NB4 (cell line): ENCODE measurements around the gene HS3ST4.

ENCODE experiments used
- DNase-seq: peaks from one replicate; pipeline ENCODE4 v3.0.0; 2010; ENCODE audit warnings: low read depth
- H3K4me3 ChIP-seq: one replicate; pipeline ENCODE4 v1.5.1; 2011; ENCODE audit warnings: mild to moderate bottlenecking, low read depth, low read length, moderate library complexity
- MYC ChIP-seq: IDR thresholded peaks from 2 replicates; pipeline ENCODE4 v1.6.1; 2011; ENCODE audit warnings: low read depth, low read length
- POLR2A ChIP-seq: IDR thresholded peaks from 2 replicates; pipeline ENCODE4 v1.6.1; 2011; ENCODE audit warnings: mild to moderate bottlenecking; ENCODE audit not compliant: insufficient read length; ENCODE audit errors: extremely low read depth
- TF ChIP-seq, protein P1 (sequence below): IDR thresholded peaks from 2 replicates; pipeline ENCODE4 v1.6.1; 2011; ENCODE audit warnings: low read depth, low read length
- TF ChIP-seq, protein P2 (sequence below): IDR thresholded peaks from one replicate; pipeline ENCODE4 v1.5.1; 2012; ENCODE audit warnings: low read depth, low read length

HS3ST4 gene

DNA sequence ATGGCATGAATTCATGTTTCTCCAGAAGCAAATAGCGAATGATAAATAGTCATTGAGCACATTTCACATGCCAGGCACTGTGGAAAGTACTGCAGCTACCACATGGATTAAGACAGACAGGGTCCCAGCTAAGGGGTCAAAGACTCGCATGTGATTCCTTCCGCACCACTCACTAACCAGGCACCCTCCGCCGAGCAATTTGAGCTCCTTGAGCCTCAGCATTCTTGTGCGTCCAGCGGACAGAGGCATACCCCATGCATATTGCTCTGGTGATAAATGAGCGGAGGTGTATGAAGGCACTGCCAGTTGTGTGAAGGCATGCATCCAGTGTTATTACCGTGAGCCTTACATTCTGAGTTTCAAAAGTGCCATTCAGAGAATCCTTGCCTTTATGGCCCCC lies 358.7 kb downstream of the HS3ST4 start:
- DNase-seq, result no peak
- TF ChIP-seq, protein P1, sequence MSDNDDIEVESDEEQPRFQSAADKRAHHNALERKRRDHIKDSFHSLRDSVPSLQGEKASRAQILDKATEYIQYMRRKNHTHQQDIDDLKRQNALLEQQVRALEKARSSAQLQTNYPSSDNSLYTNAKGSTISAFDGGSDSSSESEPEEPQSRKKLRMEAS, result no peak
- TF ChIP-seq, protein P2, sequence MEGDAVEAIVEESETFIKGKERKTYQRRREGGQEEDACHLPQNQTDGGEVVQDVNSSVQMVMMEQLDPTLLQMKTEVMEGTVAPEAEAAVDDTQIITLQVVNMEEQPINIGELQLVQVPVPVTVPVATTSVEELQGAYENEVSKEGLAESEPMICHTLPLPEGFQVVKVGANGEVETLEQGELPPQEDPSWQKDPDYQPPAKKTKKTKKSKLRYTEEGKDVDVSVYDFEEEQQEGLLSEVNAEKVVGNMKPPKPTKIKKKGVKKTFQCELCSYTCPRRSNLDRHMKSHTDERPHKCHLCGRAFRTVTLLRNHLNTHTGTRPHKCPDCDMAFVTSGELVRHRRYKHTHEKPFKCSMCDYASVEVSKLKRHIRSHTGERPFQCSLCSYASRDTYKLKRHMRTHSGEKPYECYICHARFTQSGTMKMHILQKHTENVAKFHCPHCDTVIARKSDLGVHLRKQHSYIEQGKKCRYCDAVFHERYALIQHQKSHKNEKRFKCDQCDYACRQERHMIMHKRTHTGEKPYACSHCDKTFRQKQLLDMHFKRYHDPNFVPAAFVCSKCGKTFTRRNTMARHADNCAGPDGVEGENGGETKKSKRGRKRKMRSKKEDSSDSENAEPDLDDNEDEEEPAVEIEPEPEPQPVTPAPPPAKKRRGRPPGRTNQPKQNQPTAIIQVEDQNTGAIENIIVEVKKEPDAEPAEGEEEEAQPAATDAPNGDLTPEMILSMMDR, result no peak
- TF ChIP-seq MYC (no peak), POLR2A (no peak)

DNA sequence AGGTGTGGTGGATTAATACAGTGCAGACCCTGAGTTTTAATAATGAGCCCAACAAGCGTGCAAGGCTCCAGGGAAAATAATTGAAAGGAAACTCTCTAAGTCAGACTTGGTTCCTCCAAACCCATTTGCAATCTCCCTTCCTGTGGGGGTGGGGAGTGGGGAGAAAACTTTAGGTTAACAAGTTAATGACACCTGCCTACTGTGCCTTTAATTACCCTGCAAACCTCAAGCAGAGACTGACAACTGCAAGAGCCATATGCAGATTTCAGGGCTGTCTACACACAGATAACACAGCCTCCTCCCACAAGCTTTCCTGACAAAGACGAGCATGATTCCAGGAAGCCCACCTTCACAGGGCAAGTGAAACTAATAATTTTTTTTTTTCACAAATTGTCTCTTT lies 359.3 kb downstream of the HS3ST4 start:
- TF ChIP-seq MYC (no peak), POLR2A (no peak)
- TF ChIP-seq, protein P2, result no peak
- TF ChIP-seq, protein P1, result no peak
- H3K4me3 ChIP-seq, result no peak overlapping the region

More for the DNA sequence above, 358.7 kb downstream of the HS3ST4 start:
- no peak overlapping the region for H3K4me3 ChIP-seq

DNA sequence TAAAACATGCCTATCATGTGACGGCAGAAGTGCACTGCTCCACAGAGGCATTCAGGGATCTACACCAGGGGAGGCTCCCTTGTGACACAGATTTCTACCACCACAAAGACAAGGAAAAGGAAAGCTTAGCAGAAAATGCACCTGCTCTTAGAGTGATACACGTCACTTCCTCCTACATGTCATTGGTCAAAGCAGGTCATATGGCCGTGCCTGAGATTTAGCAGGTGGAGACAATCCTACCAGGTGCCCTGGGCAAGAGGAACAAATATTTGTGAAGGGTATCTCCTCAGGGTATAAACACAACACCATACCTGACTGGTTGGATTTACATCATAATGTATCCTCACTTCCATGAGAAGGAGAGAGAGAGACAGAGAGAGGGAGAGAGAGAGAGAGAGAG lies 362.1 kb downstream of the HS3ST4 start:
- H3K4me3 ChIP-seq, result no peak overlapping the region
- TF ChIP-seq, protein P2, result no peak
- TF ChIP-seq MYC (no peak), POLR2A (no peak)
- TF ChIP-seq, protein P1, result no peak
- no peak for DNase-seq

More for the DNA sequence above, 359.3 kb downstream of the HS3ST4 start:
- no peak for DNase-seq

DNA sequence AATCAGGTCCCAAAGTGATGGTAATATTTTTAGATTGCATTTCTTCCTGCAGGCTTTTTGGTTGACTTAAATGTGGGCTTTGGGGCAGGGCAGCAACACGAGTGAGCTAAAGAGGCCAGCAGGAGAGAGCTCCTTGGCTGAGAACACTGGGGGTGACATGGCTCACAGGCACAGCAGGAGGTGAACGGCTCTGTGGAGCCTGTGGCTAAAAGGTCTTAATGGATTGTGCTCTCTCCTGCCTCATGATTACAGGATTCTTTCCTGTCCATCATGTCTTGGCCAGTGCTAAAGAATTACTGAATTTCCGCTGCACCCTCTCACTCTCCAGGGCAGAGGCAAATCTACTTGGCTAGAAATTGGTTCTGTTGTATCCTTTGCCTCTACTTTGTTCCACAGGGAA lies 366.6 kb downstream of the HS3ST4 start:
- TF ChIP-seq, protein P2, result no peak
- TF ChIP-seq, protein P1, result no peak
- TF ChIP-seq MYC (no peak), POLR2A (no peak)
- no peak overlapping the region for H3K4me3 ChIP-seq
- DNase-seq, result no peak

DNA sequence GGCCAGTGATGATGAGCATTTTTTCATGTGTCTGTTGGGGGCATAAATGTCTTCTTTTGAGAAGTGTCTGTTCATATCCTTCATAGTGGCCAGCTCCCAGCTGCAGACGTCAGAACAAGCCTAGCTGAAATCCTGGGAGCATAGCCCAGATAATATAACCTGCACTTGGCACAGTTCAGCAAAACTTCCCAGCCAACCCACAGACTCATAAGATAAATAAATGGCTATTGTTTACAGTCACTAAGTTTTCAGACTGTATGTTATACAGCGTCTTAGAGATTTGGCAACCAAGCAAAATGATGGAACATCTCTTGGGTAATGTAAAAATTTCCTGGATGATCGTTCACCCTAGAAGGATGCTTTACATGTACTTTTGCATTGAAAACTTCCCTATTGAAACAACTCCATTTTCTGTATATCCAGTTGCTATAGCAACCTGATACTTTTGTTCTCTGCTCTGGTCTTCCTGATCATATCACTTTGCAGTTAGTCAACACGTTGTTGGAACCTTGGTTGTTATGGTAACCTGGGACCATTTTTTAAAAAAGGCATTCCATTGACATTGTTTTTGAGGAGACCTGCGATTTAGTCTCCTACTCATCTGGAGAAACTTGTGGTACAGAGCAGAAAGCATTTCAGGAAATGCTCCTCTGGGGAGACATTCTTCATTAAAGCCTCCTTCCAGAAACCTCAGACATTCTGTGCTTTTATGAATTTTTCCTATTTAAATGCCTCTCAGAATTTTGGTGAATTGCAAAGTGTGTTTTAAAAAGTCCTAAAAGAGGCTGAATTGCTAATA lies 378.7 kb downstream of the HS3ST4 start:
- TF ChIP-seq MYC (no peak), POLR2A (no peak)
- TF ChIP-seq, protein P2, result no peak
- TF ChIP-seq, protein P1, result no peak
- DNase-seq, result no peak
- no peak overlapping the region for H3K4me3 ChIP-seq
